Lower leg skin (tissue), 3 donors: ENCODE data around the gene HASPIN.

Source experiments
- POLR2A ChIP-seq, 2 donors: fragments of 450-650 bp; IDR thresholded peaks; one replicate each; pipeline ENCODE4 v1.6.1; 2016 to 2017; ENCODE audit warnings: antibody characterized with exemption in 2 of 2, mild to moderate bottlenecking in 1 of 2, moderate library complexity in 1 of 2
- TF ChIP-seq, protein P1 (sequence below), 3 donors: fragments of 450-650 bp; IDR thresholded peaks; one replicate each; pipeline ENCODE4 v1.5.1; 2016; ENCODE audit warnings: antibody characterized with exemption in 3 of 3, mild to moderate bottlenecking in 3 of 3, moderate library complexity in 2 of 3

DNA sequence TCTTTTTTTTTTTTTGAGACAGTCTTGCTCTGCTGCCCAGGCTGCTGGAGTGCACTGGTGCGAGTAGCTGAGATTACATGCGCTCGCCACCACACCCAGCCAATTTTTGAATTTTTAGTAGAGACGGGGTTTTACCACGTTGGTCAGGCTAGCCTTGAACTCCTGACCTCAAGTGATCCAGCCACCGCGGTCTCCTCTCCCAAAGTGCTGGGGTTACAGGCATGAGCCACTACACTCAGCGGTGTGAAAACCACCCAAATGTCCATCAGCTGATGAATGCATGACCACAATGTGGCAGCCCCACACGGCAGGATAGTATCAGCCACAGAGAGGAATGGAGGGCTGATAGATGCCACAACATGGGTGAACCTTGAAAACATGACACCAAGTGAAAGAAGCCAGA is 29.9 kb upstream of the HASPIN start:
- TF ChIP-seq, protein P1, sequence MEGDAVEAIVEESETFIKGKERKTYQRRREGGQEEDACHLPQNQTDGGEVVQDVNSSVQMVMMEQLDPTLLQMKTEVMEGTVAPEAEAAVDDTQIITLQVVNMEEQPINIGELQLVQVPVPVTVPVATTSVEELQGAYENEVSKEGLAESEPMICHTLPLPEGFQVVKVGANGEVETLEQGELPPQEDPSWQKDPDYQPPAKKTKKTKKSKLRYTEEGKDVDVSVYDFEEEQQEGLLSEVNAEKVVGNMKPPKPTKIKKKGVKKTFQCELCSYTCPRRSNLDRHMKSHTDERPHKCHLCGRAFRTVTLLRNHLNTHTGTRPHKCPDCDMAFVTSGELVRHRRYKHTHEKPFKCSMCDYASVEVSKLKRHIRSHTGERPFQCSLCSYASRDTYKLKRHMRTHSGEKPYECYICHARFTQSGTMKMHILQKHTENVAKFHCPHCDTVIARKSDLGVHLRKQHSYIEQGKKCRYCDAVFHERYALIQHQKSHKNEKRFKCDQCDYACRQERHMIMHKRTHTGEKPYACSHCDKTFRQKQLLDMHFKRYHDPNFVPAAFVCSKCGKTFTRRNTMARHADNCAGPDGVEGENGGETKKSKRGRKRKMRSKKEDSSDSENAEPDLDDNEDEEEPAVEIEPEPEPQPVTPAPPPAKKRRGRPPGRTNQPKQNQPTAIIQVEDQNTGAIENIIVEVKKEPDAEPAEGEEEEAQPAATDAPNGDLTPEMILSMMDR (IDR thresholded peaks at IDR 0.05) = no peak
- no peak for TF ChIP-seq POLR2A (IDR thresholded peaks at IDR 0.05)
